Uterus (tissue), 2 donors: ENCODE results near the gene PCDHGA1.

ENCODE experiments used
- CTCF ChIP-seq, 4 experiments: fragments of 200-600 bp in 2 of 4; fragments of 450-650 bp in 2 of 4; sonication (generic) in 2 of 4; IDR thresholded peaks; one replicate each; pipeline ENCODE4 v1.5.1; 2016 to 2019; ENCODE audit warnings: antibody characterized with exemption in 4 of 4, mild to moderate bottlenecking in 2 of 4, moderate library complexity in 1 of 4
- POLR2A ChIP-seq, 2 donors: fragments of 450-650 bp; IDR thresholded peaks; one replicate each; pipeline ENCODE4 v1.6.1; 2016; ENCODE audit warnings: antibody characterized with exemption in 2 of 2, mild to moderate bottlenecking in 1 of 2, moderate library complexity in 1 of 2

- no peak for TF ChIP-seq POLR2A (IDR thresholded peaks at IDR 0.05)
- no peak for TF ChIP-seq CTCF (IDR thresholded peaks at IDR 0.05)
Observed at GRCh38 chr5:141488591-141489561, 158.6 kb downstream of the PCDHGA1 start, which contains the start of gene PCDHGC5.
